A204.1 (cell line): Measurements from ENCODE around the gene OR52W1.

ENCODE experiments used
- FAIRE-seq: peaks from 2 replicates; lab custom pipeline; 2012; peaks lifted over from hg19 to GRCh38; lab: Jason Lieb, UNC

OR52W1 gene

GRCh38 chr11:6199174-6199810 lies at the start of gene OR52W1:
TSS of gene OR52W1 (plus strand) at chr11:6199224. CDS start at chr11:6199224, 0 bp downstream.
- FAIRE-seq: no peak

- no peak for FAIRE-seq
These were observed 47.9 kb upstream of the OR52W1 start for GRCh38 chr11:6151117-6151516.

- no peak for FAIRE-seq
These were observed 46.9 kb upstream of the OR52W1 start for GRCh38 chr11:6152126-6152525.

- no peak for FAIRE-seq
These were observed 42.2 kb upstream of the OR52W1 start for GRCh38 chr11:6156628-6157359.

- no peak for FAIRE-seq
These were observed 28.8 kb upstream of the OR52W1 start, which contains the start of gene OR52B2 for GRCh38 chr11:6170226-6170625. TSS of gene OR52B2 (minus strand) at chr11:6170326. CDS start at chr11:6170326, 0 bp downstream.

- FAIRE-seq: no peak
These were observed 23.6 kb upstream of the OR52W1 start for GRCh38 chr11:6175440-6175839.

GRCh38 chr11:6191742-6192141 lies 7.3 kb upstream of the OR52W1 start:
- FAIRE-seq: no peak

- no peak for FAIRE-seq
These were observed 4.9 kb upstream of the OR52W1 start for GRCh38 chr11:6194065-6194581.

GRCh38 chr11:6196396-6196795 lies 2.6 kb upstream of the OR52W1 start:
- no peak for FAIRE-seq

GRCh38 chr11:6197466-6198200 lies 1.4 kb upstream of the OR52W1 start:
- FAIRE-seq: no peak

- no peak for FAIRE-seq
These were observed 2.0 kb downstream of the OR52W1 start for GRCh38 chr11:6200975-6201374.

- FAIRE-seq: no peak
These were observed 2.5 kb downstream of the OR52W1 start for GRCh38 chr11:6201481-6201880.

GRCh38 chr11:6202041-6202440 lies 3.0 kb downstream of the OR52W1 start:
- FAIRE-seq: no peak

GRCh38 chr11:6203327-6203726 lies 4.3 kb downstream of the OR52W1 start:
- FAIRE-seq: no peak

- no peak for FAIRE-seq
These were observed 5.7 kb downstream of the OR52W1 start for GRCh38 chr11:6204706-6205105.

GRCh38 chr11:6205366-6205765 lies 6.3 kb downstream of the OR52W1 start, which contains the start of gene C11orf42:
TSS of gene C11orf42 (plus strand) at chr11:6205557. CDS start at chr11:6205616, 59 bp downstream.
- no peak for FAIRE-seq

GRCh38 chr11:6206456-6207180 lies 7.6 kb downstream of the OR52W1 start:
- no peak for FAIRE-seq

GRCh38 chr11:6209801-6210200 lies 10.8 kb downstream of the OR52W1 start:
- FAIRE-seq: no peak

GRCh38 chr11:6210274-6210955 lies 11.4 kb downstream of the OR52W1 start:
- FAIRE-seq: no peak

- FAIRE-seq: no peak
These were observed 15.5 kb downstream of the OR52W1 start for GRCh38 chr11:6214530-6214929.

- FAIRE-seq: no peak
These were observed 17.5 kb downstream of the OR52W1 start for GRCh38 chr11:6216501-6216900.

GRCh38 chr11:6217722-6218121 lies 18.7 kb downstream of the OR52W1 start:
- FAIRE-seq: no peak
